HG02970 (cell line): Measurements from ENCODE around the gene TOP2A.

ENCODE experiments used
- ATAC-seq: cut with Tn5 transposase; IDR thresholded peaks from one replicate; pipeline ENCODE4 v1.9.1; 2021; ENCODE audit warnings: mild to moderate bottlenecking, moderate library complexity, moderate number of reproducible peaks; ENCODE audit not compliant: unreplicated experiment, low FRiP score

TOP2A gene

GRCh38 chr17:40452921-40453378, 35.3 kb upstream of the TOP2A start:
- ATAC-seq, result no peak

- no peak for ATAC-seq
Observed at GRCh38 chr17:40452216-40452787, 34.6 kb upstream of the TOP2A start.

GRCh38 chr17:40451420-40451819, 33.7 kb upstream of the TOP2A start:
- ATAC-seq, result no peak

- no peak for ATAC-seq
Observed at GRCh38 chr17:40450175-40450574, 32.5 kb upstream of the TOP2A start.

- ATAC-seq, result no peak
Observed at GRCh38 chr17:40448639-40449261, 31.1 kb upstream of the TOP2A start.

GRCh38 chr17:40448213-40448638, 30.5 kb upstream of the TOP2A start:
- no peak for ATAC-seq

- ATAC-seq, result no peak
Observed at GRCh38 chr17:40447806-40448205, 30.1 kb upstream of the TOP2A start.

- ATAC-seq, result no peak
Observed at GRCh38 chr17:40447148-40447644, 29.5 kb upstream of the TOP2A start.

- no peak for ATAC-seq
Observed at GRCh38 chr17:40445751-40446468, 28.2 kb upstream of the TOP2A start.

GRCh38 chr17:40443988-40444899, 26.5 kb upstream of the TOP2A start:
- ATAC-seq, result no peak

- ATAC-seq, result no peak
Observed at GRCh38 chr17:40443196-40443987, 25.7 kb upstream of the TOP2A start, which contains the start of gene IGFBP4. Gene IGFBP4 (plus strand): TSS chr17:40443450. CDS start chr17:40443736, 286 bp downstream.

- ATAC-seq, result no peak
Observed at GRCh38 chr17:40442392-40443195, 24.9 kb upstream of the TOP2A start.

GRCh38 chr17:40440166-40440565, 22.5 kb upstream of the TOP2A start:
- no peak for ATAC-seq

- no peak for ATAC-seq
Observed at GRCh38 chr17:40437095-40437732, 19.5 kb upstream of the TOP2A start.

GRCh38 chr17:40436636-40437035, 18.9 kb upstream of the TOP2A start:
- ATAC-seq, result no peak

- ATAC-seq, result no peak
Observed at GRCh38 chr17:40433551-40434415, 16.1 kb upstream of the TOP2A start.

- ATAC-seq, result no peak
Observed at GRCh38 chr17:40432864-40433528, 15.3 kb upstream of the TOP2A start.
